Stimulated activated CD8-positive, alpha-beta memory T cell treated with anti-CD3 and anti-CD28 coated beads, Interleukin-15, amount 100 ng/mL, for 4 hours (primary cell): ENCODE measurements around the gene GATD1.
"Not testable (repeated sequence)": the region's sequence is repeated elsewhere in the genome, so short reads cannot be mapped to it uniquely, and the experiment has no call there.

Source experiments
- DNase-seq, 2 donors: peaks; one replicate each; pipeline ENCODE4 v3.0.0-alpha.2; 2020; ENCODE audit warnings: low read depth in 2 of 2

The GATD1 gene

DNA sequence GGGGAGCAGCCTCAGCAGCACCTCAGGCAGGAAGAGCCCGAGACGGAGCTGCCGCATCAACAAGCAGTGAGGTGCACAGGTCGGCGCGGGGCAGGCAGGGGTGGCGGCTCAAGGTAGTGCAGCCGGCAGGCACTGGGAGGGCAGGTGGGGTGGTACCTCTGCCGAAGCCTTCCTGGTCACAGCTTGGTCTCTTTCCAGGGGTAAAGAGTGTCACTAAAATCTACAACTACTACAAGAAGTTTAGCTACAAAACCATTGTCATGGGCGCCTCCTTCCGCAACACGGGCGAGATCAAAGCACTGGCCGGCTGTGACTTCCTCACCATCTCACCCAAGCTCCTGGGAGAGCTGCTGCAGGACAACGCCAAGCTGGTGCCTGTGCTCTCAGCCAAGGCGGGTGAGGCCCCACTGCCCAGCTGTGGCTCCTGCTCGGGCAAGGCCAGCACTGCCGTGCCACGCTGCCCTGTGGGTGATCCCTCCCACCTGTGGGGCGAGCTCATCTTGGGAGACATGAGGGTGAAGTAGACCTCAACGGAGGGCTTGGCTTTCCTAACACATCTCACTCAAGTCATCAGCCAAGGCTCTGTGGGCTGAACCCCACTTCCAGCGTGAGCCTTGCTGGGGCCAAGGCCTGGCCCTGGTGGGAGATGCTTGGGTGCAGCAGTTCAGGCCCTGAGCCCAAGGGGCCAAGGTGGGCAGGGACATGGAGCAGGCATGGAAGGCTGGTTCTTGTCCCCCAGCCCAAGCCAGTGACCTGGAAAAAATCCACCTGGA, 13.6 kb downstream of the GATD1 start:
- DNase-seq: no peak

- DNase-seq: no peak
Observed at GRCh38 chr11:763073-763463, 14.2 kb downstream of the GATD1 start.

GRCh38 chr11:762421-763072, 14.7 kb downstream of the GATD1 start:
- no peak for DNase-seq

DNA sequence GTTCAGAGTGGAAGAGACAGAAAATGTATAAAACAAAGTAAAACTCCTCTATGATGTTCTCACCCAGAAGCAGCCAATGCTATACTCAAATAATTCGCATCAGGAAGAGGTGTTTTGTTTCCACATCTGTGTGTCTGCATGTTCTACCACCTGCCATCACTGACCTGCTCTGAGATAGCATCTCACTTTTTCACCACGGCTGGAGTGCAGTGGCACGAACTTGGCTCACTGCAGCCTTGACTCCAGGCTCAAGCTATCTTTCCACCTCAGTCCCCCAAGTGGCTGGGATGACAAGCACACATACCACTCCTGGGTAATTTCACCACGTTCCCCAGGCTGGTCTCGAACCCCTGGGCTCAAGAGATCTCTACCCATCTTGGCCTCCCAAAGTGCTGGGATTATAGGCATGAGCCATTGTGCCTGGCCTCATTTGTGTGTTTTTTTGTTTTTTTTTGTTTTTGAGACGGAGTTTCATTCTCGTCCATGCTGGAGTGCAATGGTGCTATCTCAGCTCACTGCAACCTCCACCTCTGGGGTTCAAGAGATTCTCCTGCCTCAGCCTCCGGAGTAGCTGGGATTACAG, 15.7 kb downstream of the GATD1 start:
- no peak for DNase-seq

- DNase-seq: no peak
Observed at GRCh38 chr11:760236-760635, 17.1 kb downstream of the GATD1 start.

- DNase-seq: no peak
Observed at GRCh38 chr11:749731-750130, 27.6 kb downstream of the GATD1 start.

DNA sequence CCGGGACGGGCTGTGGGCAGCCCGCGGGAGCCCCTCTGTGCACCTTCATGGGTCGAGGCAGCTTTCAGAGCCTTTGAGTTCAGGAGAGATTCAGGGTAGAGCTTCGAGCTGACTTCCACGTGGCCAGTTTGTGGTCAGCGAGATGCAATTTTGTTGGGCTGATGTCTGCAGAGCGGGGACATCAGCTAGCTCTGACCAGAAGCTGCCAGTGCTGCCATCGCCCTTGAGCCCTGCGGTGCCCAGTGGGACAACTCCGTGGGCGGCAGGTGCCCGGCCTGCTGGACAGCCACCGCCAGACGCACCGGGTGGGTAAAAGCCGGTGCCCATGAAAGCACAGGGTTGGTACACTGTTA, 29.3 kb downstream of the GATD1 start:
- no peak for DNase-seq

- DNase-seq: peak; percentile 47 to 69
Observed at GRCh38 chr11:747158-748006, 29.9 kb downstream of the GATD1 start, which contains the start of gene TALDO1. TSS of gene TALDO1 (plus strand) at chr11:747464. CDS start at chr11:747482, 18 bp downstream.

DNA sequence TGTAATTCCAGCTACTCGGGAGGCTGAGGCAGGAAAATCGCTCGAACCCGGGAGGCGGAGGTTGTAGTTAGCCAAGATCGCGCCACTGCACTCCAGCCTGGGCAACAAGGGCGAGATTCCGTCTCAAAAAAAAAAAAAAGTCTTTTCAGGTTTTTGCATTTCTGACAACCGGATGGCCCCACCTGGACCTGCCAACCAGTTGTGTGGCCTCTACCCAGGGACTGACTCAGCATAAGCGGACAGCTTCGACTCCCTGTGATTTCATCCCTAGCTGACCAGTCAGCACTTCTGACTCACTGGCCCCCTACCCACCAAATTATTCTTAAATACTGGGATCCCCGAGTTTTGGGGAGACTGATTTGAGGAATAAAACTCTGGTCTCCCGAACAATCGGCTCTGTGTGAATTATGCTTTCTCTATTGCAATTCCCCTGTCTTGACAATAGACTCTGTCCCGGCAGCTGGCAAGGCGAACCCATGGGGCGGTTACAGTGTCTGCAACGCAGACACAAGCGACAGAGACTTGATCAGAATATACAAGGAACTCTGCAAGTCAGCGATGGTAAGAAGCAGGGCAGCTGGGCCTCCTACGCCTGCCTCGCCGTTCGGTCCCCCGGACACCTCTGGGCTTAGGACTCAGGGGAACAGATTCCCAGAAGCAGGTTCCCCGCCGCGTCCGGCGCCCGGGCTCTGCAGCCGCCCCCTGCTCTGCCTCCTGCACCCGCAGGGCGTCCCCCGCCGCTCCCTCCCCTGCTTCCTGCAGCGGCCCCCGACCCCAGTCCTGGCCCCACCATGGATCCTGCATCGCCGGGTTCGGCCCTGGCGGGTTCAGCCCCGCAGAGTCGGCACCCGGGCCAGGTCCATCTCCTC, 30.8 kb downstream of the GATD1 start:
- DNase-seq: no peak

GRCh38 chr11:745428-745827, 31.9 kb downstream of the GATD1 start:
- DNase-seq: no peak

- DNase-seq: no peak
Observed at GRCh38 chr11:742571-743201, 34.6 kb downstream of the GATD1 start.

GRCh38 chr11:742156-742546, 35.1 kb downstream of the GATD1 start:
- DNase-seq: no peak

- not testable (repeated sequence) for DNase-seq
Observed at GRCh38 chr11:737899-738298, 39.4 kb downstream of the GATD1 start.

DNA sequence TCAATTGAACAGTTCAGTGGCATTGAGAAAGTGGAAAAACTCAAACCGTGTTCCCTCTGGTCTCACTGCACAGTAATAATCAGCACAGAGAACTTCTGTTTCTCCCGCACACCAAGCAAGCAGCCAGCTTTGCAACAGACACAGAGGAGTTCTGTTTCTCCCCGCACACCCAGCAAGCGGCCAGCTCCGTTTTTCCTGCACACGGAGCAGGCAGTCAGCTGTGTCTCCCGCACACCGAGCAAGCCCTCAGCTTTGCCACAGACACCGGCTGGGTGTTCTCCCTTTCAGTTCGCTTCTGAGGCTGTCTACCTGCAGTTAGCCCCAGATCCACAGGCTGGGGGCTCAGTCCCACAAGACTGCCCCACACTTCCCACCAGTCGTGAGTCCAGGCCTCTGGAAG, 39.9 kb downstream of the GATD1 start:
- no peak for DNase-seq

GRCh38 chr11:734541-734940, 42.7 kb downstream of the GATD1 start:
- DNase-seq: not testable (repeated sequence)

DNA sequence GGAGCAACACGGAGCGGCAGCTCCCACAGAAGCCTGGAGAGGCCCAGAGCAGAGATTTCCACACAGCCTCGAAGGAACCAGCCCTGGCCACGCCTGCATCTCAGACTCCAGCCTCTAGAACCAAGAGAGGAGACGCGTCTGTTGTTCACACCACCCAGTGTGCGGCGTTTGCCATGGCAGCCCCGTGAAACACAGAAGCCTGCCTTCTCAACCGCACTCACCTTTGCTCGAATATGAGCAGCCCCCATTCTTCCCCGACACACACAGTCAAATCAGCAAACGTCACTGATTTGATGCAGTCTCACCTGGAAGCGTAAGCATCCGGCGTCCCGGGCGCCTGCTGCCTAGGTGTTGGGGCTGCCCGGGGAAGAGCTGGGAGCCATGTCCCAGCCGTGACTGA, 44.2 kb downstream of the GATD1 start:
- no peak for DNase-seq

- DNase-seq: no peak
Observed at GRCh38 chr11:729492-730074, 47.7 kb downstream of the GATD1 start.

GRCh38 chr11:728901-729491, 48.3 kb downstream of the GATD1 start:
- DNase-seq: no peak

DNA sequence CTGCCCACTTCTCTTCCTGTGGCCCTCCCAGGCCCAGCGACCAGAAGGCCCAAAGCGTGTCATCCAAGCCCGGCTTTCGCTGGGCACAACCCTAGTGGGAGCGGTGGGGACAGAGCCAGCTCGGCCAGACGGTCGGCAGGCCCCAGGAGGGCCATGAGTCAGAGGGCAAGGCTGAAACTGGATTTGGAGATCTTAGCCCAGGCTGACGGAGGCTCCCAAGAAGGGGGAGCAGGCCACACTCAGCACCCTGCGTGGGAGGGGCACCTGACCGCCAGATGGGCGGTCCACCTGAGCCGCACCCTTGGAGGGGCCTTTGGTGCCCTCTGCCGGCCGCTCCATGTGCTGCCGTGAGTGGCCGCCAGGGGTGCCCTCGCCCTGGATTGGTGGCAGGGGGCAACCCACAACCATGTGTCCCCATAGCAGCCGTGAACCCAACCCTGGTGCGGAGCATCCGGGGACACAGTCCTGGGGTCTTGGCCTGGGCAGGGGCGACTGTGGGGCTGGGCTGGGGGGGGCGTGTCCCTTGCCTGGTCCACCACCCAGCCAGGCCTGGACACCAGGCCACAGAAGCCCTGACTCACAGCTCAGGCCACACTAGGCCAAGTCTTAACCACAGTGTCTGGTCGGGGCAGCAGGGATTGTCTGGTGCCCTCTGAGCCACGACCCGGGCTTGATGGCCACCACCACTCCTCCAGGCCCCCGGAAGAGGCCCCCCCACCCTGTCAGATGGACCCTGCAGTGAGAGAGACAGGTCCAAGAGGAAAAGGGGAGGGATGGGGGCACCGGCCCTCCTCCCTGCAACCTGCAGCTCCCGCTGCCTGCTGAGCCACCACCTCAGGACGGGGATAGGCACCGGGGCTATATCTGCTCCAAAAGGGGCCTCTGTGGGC, 49.2 kb downstream of the GATD1 start:
- DNase-seq: peak; percentile 54 to 61
